Ovary (tissue), 9 donors: ENCODE measurements around the gene PTPRN2. TPM values are rescaled to one million over a fixed set of nuclear protein-coding genes. Genes with fewer than 3 reads are reported as not detected.
"Not testable (repeated sequence)": the region's sequence is repeated elsewhere in the genome, so short reads cannot be mapped to it uniquely, and the experiment has no call there.

Experiments used
- DNase-seq, 5 donors: peaks; one replicate each; pipeline ENCODE4 v3.0.0-alpha.2; 2019 to 2020
- H3K27ac ChIP-seq, 2 donors: fragments of 200-600 bp; one replicate each; pipeline versions ENCODE4 v1.5.1 to v1.8.0; 2019 to 2022
- H3K27me3 ChIP-seq: fragments of 200-600 bp; one replicate; pipeline ENCODE4 v1.8.0; 2022
- H3K36me3 ChIP-seq: fragments of 200-600 bp; sonication (generic); one replicate; pipeline ENCODE4 v1.5.1; 2019
- H3K4me1 ChIP-seq: one replicate; pipeline ENCODE4 v1.8.1; 2013; ENCODE audit warnings: mild to moderate bottlenecking, moderate library complexity; ENCODE audit not compliant: insufficient read depth
- H3K4me3 ChIP-seq: fragments of 200-600 bp; sonication (generic); one replicate; pipeline ENCODE4 v1.5.1; 2017
- H3K9me3 ChIP-seq, 2 donors: fragments of 200-600 bp in 1 of 2; sonication (generic) in 1 of 2; one replicate each; pipeline versions ENCODE4 v1.5.1 to v1.8.1; 2013 to 2019; ENCODE audit warnings: mild to moderate bottlenecking in 1 of 2, moderate library complexity in 1 of 2
- CTCF ChIP-seq, 3 donors: fragments of 450-650 bp in 2 of 3; fragments of 200-600 bp in 1 of 3; IDR thresholded peaks; one replicate each; pipeline versions ENCODE4 v1.5.1 to v1.8.0; 2016 to 2022; ENCODE audit warnings: antibody characterized with exemption in 3 of 3, mild to moderate bottlenecking in 1 of 3
- EP300 ChIP-seq: sonication (generic); formaldehyde crosslinking; IDR thresholded peaks from one replicate; pipeline ENCODE4 v1.6.1; 2017; ENCODE audit warnings: antibody characterized with exemption
- POLR2A ChIP-seq: fragments of 450-650 bp; IDR thresholded peaks from one replicate; pipeline ENCODE4 v1.6.1; 2017; ENCODE audit warnings: antibody characterized with exemption, mild to moderate bottlenecking, moderate library complexity
- WGBS, 3 donors: extraction: QIAGEN DNeasy Blood & Tissue Kit in 1 of 3; methylation state at CpG; one replicate each; pipeline versions ENCODE4 v1.1.5 to v1.1.7; 2013 to 2017; 5-methylcytosine and 5-hydroxymethylcytosine counted together
- intact Hi-C, 4 donors: fragments of 100-400 bp; cut with DNase I; formaldehyde crosslinking; loops; one replicate each; pipeline versions ENCODE4 v1.11.0 to v1.15.1; 2022 to 2023
- polyA plus RNA-seq, 2 donors: library from polyadenylated mRNA; stranded (reverse); fragments of 200-250 nt in 1 of 2; fragments of 350-450 nt in 1 of 2; fragmentation: Illumina TruSeq in 1 of 2; extraction: RNeasy Lipid Tissue Mini Kit (QIAGEN cat#74804) in 1 of 2; gene quantifications; one replicate each; pipeline ENCODE4 v1.2.3, GENCODE V29; 2013 to 2014
- total RNA-seq, 7 donors: library from RNA; depleted of rRNA in 2 of 7; stranded (reverse); fragments of >200 nt in 2 of 7; fragmentation: NEBNext Ultra II Directional in 3 of 7; extraction: Animal tissue kit (Norgen Biotek cat#: 25700) in 3 of 7; gene quantifications; one replicate each; pipeline versions ENCODE4 v1.1.0 to v1.2.4, GENCODE V29; 2016 to 2023
- donor health status: DM: no; HTN: no; CAD: no; lungs with moderate emphysema.
- donor health status: DM: no; HTN: no; CAD: no.
- donor health status: Bipolar disorder and iron deficiency.
- donor health status: DM: yes; HTN: yes; CAD: no.
- donor health status: DM: no; HTN: no; CAD: no.
- donor health status: DM: yes; HTN: yes; CAD: no.

The PTPRN2 gene
- total and polyA plus RNA-seq, 9 donors: 3.5 to 11.1 (median 5.9) TPM

- H3K36me3 ChIP-seq: no peaks in the 10 kb centered on the region
- WGBS, 3 donors: 93 to 95% (median 94%) methylated on average over 17 of the region's 17 CpGs
- no peak overlapping the region for H3K27ac ChIP-seq
Observed at GRCh38 chr7:158422196-158422886, 165.3 kb downstream of the PTPRN2 start.

GRCh38 chr7:158421361-158421760, 166.3 kb downstream of the PTPRN2 start:
- H3K4me3 ChIP-seq: no peak overlapping the region
- H3K36me3 ChIP-seq: no peaks in the 10 kb centered on the region
- H3K9me3 ChIP-seq: no peaks in the 10 kb centered on the region
- DNase-seq: no peak
- intact Hi-C loops: no loop called here
- WGBS, 3 donors: 13 to 23% (median 17%) methylated on average over 7 of the region's 7 CpGs
- no peaks in the 10 kb centered on the region for H3K4me1 ChIP-seq
- H3K27ac ChIP-seq: no peak overlapping the region
- TF ChIP-seq EP300: no peak
- no peak for TF ChIP-seq CTCF (IDR thresholded peaks at IDR 0.05)
- TF ChIP-seq POLR2A: no peak
- no peaks in the 10 kb centered on the region for H3K27me3 ChIP-seq

More at GRCh38 chr7:158422196-158422886, 165.3 kb downstream of the PTPRN2 start:
- H3K4me3 ChIP-seq: no peak overlapping the region
- H3K4me1 ChIP-seq: no peaks in the 10 kb centered on the region
- TF ChIP-seq CTCF (IDR thresholded peaks at IDR 0.05) (no peak), EP300 (no peak), POLR2A (no peak)
- intact Hi-C loops: no loop called here
- no peak for DNase-seq
- H3K9me3 ChIP-seq: no peaks in the 10 kb centered on the region
- no peaks in the 10 kb centered on the region for H3K27me3 ChIP-seq

GRCh38 chr7:158420591-158421340, 166.9 kb downstream of the PTPRN2 start:
- no peak overlapping the region for H3K4me3 ChIP-seq
- TF ChIP-seq EP300: no peak
- TF ChIP-seq POLR2A: no peak
- no peak for TF ChIP-seq CTCF (IDR thresholded peaks at IDR 0.05)
- H3K27ac ChIP-seq: no peak overlapping the region
- H3K36me3 ChIP-seq: no peaks in the 10 kb centered on the region
- intact Hi-C loops: no loop called here
- DNase-seq: no peak
- WGBS, 3 donors: 77 to 79% (median 77%) methylated on average over 16 of the region's 16 CpGs
- H3K9me3 ChIP-seq: no peaks in the 10 kb centered on the region
- H3K4me1 ChIP-seq: no peaks in the 10 kb centered on the region
- no peaks in the 10 kb centered on the region for H3K27me3 ChIP-seq

- 82 to 85% (median 83%) methylated on average over 13 of the region's 13 CpGs for WGBS, 3 donors
- no peak for DNase-seq
- no peaks in the 10 kb centered on the region for H3K4me1 ChIP-seq
- H3K9me3 ChIP-seq: no peaks in the 10 kb centered on the region
- TF ChIP-seq EP300 (no peak), POLR2A (no peak), CTCF (IDR thresholded peaks at IDR 0.05) (no peak)
- no peaks in the 10 kb centered on the region for H3K36me3 ChIP-seq
- no peaks in the 10 kb centered on the region for H3K27me3 ChIP-seq
- intact Hi-C loops: no loop called here
- no peak overlapping the region for H3K4me3 ChIP-seq
- H3K27ac ChIP-seq: no peak overlapping the region
Observed at GRCh38 chr7:158419238-158419785, 168.3 kb downstream of the PTPRN2 start.

GRCh38 chr7:158418395-158418794, 169.2 kb downstream of the PTPRN2 start:
- DNase-seq, H3K36me3 ChIP-seq, intact Hi-C loops, H3K4me3 ChIP-seq, H3K4me1 ChIP-seq, H3K27ac ChIP-seq, H3K9me3 ChIP-seq, H3K27me3 ChIP-seq: not testable (repeated sequence)
- WGBS, 3 donors: 86 to 97% (median 94%) methylated on average over 14 of the region's 14 CpGs
